ENCODE results near the gene AGAP3.
A peak's percentile ranks its signal among the peaks of the same experiment; 100 is the strongest.

Gene AGAP3

DNA sequence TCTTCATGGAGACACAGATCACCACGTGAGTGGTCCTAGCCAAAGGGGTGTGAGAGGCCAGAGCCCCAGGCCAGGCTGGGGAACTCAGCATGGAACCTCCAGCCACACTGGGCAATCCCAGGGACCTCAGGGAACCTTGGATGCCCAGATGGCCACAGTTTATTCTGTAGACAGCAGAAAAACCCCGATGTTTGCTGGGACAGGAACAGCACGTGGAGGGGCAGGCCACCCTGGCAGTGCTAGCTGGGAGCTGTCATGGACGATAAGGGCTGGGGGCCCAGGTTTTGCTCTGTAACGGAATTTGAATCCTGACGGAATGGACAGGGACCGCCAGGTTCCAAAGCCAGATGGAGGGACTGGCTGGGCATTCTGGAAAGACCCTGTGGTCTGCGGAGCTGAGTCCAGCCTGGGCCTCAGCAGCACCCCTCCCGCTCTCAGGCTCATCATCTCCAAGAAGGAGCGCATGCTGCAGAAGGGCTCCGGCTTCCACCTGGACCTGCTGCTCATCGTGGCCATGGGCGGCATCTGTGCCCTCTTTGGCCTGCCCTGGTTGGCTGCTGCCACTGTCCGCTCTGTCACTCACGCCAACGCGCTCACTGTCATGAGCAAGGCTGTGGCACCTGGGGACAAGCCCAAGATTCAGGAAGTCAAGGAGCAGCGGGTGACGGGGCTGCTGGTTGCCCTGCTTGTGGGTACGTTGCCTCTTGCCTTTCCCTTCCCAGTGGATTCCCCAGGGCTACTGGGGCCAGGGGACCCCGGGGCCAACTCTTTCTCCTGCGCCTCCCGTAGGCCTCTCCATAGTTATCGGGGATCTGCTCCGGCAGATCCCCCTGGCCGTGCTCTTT is 11.2 kb upstream of the AGAP3 start:
- no peak for DNase-seq (ENCODE audit: low read depth in 3 of 3)

- DNase-seq (ENCODE audit: low read depth in 3 of 3), result no peak
Observed at GRCh38 chr7:151075662-151075971, 10.7 kb upstream of the AGAP3 start.

GRCh38 chr7:151075978-151076426 is 10.3 kb upstream of the AGAP3 start:
- no peak for DNase-seq (ENCODE audit: low read depth in 3 of 3)

DNA sequence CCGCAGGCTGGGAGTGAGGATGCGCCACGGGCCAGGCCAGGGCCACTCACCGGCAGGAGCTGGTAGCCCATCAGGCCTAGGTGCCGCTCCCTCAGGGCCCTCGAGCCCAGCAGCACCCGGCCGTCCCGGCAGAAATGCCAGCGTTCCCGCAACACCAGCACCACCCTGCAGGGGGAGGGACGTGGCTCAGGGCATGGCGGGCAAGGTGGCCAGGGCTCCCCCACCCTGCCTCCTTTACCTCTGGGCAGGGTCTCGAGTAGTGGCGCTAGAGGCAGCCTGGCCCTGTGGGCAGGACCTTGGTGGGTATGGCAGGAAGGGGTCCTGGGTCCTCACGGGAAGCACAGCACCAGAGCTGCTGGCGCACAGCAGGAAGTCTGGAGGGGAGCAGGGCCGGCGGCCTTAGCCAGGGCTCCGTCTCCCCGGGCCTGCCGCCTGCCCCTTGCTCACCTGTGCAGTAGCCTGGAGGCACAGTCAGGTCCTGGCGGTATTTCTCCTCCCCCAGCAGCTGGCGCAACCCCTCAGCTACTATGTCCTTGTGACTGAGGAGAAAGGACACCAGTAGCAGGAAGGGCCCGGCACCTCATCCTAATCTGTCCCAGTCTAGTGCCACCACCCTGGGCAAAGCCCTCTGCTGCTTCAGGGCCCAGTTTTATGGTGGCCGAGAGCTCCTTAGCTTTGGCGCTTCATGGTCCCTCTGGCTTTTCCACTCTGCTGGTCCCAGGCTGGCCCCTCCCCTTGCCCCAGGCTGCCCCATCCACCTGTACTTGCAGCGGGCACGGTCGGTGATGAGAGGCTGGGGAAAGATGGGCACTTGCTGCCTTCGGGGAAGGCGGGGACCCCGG is 9.2 kb upstream of the AGAP3 start:
- DNase-seq (ENCODE audit: low read depth in 3 of 3), result no peak

DNA sequence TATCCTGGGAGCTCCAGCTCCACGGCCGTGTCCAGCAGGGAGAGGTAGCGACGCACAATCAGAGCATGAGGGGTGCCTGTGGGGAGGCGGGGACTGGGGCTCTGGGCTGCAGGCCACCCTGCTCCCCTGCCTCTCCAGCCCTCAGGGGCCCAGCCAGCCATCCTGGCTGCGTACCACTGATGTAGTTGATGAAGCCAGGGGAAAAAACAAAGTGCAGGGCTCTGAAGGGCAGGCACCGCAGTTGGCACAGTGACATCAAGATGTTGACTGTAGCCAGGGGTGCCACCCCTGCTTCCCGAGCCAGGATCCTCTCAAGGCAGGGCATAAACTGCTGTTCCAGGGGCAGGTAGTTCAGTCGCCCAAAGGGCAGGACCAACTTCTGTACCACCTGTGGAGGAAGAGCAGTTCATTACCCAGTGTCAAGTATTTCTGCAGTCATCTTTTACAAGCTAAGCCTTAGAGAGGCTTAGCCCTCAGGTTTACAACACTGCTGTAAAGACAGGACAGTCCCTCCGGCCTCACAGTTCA is 8.5 kb upstream of the AGAP3 start:
- no peak for DNase-seq (ENCODE audit: low read depth in 3 of 3)

- DNase-seq (ENCODE audit: low read depth in 3 of 3), result no peak
Observed at GRCh38 chr7:151078233-151079040, 7.8 kb upstream of the AGAP3 start.

DNA sequence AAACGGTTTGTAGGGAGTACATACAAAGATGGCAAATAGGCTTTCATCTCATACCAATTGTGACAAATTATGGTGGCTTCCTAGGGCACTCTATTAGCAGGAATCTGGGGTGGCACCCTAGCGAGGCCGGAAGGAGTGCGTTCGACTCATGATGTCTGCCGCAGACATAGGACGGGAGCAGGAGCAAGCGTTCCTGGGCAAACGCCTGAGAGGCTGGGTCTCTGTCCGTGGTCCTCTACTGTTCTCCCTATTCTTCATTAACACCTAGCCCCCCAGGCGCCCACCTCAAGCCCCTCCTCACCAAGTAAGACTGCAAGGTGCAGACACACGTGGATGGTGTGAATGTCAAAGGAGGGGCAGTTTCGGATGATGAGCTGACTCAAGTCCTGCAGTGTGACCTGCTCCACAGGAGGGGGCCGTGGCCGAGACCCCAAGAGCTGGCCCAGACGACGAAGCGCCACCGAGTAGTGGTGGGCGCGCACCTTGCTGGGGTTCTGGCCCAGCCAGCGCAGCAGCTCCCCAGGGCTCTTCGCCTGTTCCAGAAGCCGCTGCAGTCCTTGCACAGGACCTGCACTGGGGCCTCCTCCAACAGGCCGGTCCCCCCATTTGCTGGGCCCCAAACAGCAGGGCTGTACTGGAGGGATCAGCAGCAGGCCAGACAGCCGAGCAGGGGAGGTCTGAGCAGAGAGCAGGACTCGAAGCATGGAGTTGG is 6.9 kb upstream of the AGAP3 start:
- DNase-seq (ENCODE audit: low read depth in 3 of 3), result no peak

DNA sequence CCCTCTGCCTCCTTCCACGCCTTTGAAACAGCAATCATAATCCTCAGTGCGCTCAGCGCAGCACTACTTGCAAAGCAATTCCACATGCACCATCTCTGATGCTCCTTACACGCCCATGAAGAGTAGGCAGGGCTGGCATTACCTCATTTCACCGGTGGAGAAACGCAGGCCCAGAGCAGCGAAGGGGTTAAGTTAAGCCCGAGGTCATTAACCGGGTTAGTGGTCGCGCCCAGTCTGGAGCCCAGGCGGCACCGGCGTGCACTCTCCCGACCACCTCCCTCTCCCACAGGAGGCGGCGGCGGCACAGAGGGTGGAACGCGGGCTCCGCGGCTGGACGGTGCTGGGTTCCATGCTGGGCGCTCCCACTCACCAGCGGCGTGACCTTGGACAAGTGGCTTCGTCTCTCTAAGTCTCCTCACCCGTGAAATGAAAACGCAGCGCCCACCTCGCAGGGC is 6.2 kb upstream of the AGAP3 start:
- no peak for DNase-seq (ENCODE audit: low read depth in 3 of 3)

- DNase-seq (ENCODE audit: low read depth in 3 of 3), result peak; percentile 74 to 87 (median 74)
Observed at GRCh38 chr7:151080522-151081169, 5.6 kb upstream of the AGAP3 start, which contains the start of gene FASTK. FASTK (minus strand) TSS chr7:151080809; CDS start chr7:151080766, 43 bp downstream.

DNA sequence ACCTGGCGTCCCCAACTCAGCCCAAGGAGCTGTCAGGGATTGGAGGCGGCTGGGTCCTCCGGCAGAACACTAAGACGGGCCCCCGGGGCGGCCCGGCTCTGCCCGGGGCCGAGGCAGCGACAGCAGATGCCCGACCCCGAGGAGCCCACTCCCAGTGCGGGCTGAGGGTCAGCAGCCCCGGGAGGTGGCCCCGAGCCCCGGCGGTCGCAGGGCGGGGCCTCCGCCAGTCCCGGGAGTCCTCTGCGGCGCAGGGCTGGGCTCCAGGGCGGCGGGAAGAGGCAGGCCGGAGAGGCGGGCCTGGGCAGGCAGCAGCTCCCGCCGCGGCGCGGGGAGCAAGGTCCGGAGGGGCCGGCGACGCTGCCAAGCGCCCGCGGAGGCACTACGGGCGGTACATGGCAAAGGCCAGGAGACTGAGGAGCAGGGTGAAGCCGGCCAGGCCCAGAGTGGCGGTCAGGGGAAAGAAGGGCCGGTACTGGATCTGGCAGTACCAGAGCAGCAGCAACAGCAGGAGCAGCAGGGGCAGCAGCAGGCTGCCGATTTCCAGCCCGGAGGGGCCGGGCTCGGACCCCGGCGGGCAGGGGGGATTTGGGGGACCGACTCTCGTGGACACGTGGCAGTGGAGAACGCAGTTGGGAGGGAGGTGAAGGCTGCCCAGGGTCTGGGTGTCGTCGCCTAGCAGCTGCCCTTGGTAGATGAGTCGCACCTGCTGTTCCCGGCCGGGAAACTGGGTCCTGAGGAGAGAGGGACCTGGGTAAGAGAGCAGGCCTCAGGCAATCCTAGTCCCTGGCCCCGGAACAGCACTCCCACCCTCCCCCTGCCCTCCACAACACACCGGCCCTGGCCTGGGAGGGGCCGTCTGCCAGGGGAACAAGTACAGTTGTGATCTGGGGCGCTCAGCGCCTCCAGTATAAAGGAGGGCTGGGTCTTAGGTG is 4.8 kb upstream of the AGAP3 start:
- DNase-seq (ENCODE audit: low read depth in 3 of 3), result no peak

DNA sequence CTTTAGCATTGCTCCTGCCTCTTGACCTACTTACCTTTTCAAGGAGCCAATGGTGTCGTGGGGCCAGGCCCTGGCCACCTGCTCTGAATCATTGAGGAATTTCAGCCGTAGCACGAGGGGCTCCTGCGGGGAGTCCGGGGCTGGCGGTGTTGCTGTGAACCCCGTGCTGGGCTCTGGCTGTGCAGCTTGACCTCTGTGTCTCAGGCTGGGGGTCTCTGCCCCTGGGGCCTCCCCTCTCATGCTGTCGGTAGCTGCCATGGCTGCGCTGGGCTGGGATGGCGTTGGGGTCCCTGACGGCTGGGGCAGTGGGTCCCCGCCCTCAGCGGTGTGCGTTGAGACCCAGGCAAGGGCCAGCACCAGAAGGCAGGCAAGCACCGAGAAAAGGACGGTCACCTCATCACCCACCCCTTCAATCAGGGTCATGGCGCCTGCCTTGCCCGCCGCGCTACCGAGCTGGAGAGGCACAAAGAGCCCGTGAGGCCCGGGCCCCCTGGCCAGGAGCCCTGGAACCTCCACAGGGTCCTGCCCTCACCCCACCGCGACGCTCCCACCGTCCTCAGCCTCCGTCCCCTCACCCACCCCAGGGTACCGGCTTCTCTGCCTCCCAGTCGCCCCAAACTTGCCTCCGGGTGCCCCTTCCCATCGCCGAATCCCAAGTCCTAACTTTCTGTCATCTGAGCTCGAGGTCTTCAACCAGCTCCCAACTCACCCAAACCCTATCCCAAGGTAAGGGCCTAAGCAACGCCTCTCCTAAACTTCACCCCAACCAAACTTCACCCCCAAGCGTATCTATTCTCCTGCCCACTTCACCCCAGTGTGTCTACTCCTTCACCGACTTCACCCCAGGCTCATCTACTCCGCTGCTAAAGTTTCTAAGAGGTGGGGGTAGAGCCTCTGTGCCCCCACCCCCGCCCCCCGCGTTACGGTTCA is 3.9 kb upstream of the AGAP3 start:
- no peak for DNase-seq (ENCODE audit: low read depth in 3 of 3)

DNA sequence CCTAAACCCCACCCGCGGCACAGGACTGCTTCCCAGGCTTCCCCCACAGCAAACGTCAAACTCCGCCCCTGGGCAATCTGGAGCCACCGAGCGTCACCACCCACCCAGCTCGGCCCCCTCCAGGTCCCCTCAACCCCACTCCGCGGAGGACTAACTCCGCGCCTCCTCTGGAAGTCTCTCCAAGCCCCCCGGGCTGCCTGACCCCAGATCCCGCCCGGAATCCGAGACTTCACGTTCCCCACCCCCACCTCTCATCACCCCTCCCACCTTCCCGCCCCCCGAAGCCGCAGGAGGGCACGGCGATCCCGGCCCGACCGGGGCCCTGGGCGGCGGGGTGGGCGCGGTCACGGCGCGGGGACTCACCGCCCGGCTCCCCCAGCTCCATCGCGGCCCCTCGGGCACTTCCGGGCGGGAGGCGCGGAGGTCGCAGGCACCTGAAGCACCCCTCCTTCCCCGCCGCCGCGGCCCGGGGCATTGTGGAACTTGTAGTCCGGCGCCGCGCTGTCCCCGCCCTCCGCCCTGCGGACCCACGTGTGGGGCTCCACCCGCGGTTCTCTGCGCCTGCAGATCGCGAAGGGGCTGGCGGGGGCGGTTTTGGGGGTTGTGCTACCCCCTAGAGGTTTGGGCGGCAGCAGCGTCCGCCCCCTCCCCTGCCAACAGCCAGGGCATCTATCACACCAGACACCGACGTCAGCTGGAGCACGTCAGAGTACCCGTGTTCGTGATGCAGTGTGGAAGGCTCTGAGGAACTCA is 3.0 kb upstream of the AGAP3 start, which contains the start of gene TMUB1:
TSS of gene TMUB1 (minus strand) at position 423 of the 753 bp plus-strand sequence. CDS start 930 bp downstream, outside the sequence.
- peak; percentile 65 to 81 (median 67) for DNase-seq (ENCODE audit: low read depth in 3 of 3)

DNA sequence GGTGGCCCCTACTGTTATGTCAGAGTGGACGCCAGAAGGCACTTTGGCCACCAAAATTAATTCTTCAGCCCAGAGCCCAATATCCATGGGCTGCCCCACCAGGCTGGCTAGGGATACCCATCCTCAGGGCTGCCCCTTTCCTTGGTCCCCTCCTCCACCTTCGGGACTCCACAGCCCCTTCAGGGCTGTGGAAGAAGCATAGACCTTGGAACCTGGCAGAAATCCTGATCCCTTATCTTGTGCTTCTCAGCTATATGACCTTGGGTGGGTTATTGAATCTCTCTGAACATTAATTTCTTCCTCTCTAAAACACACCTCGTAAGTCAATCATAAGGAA is 2.5 kb upstream of the AGAP3 start:
- no peak for DNase-seq (ENCODE audit: low read depth in 3 of 3)

GRCh38 chr7:151085329-151085690 is 965 bp upstream of the AGAP3 start:
- DNase-seq (ENCODE audit: low read depth in 3 of 3), result no peak

DNA sequence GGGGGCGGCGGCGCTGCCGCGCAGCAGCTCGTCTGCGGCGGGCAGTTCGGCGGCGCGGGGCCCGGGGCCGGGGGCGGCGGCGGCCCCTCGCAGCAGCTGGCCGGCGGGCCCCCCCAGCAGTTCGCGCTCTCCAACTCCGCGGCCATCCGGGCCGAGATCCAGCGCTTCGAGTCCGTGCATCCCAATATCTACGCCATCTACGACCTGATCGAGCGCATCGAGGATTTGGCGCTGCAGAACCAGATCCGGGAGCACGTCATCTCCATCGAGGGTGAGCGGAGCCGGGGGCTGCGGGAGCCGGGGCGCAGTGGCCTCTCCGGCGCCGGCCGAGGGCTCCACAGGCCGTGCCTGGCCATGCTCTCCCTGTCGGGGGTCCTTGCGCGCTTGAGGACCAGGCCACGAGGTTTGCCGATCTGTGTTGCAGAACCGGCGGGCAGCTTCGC is 548 bp downstream of the AGAP3 start:
- DNase-seq (ENCODE audit: low read depth in 3 of 3), result peak in 2 of 3 experiments; percentile 14 to 36

DNA sequence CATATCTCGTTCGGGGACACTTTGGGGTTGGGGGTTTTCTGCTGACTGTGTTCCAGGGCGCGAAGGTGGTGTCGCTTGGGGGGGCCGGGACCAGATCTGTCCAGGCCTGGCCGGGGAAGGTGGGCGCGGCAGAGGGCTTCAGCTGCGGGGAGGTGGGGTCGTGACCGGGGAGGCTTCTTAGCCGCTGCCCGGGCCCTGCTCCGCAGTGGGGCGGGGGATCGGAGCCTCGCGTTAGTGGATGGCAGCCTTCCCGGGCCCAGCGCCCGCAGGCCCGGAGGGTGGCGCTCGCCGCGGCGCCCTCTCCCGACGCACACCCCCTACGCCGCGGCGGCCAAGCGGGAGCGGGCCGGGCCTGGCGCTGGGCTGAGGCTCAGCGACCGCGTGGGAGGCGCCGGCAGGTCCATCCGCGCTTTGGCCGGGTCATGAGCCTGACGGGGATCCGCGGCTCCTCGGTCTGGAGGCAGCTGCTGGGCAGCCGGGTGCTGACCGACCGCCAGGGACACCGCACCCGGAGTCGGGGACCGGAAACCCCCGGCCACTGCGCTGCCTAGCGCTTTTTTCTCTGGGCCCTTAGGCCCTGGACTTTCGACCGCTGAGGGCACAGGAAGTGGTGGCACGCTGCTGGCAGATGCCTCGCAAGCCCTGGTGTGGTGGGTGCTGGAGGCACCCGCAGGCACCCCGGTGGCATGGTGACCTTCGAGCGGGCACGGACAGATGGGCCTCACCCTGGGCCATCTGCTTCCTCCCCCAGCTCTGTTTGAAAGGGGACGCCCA is 1.2 kb downstream of the AGAP3 start:
- peak in 1 of 3 experiments; percentile 37 for DNase-seq (ENCODE audit: low read depth in 3 of 3)

Measured in stimulated activated CD4-positive, alpha-beta T cell treated with anti-CD3 and anti-CD28 coated beads, TNF-alpha, amount 100 ng/mL, for 24 hours (primary cell).